Body of pancreas (tissue), 4 donors: Measurements from ENCODE around the gene SMIM17.

Experiments used
- POLR2A ChIP-seq, 3 donors: fragments of 450-650 bp; IDR thresholded peaks; one replicate each; pipeline ENCODE4 v1.6.1; 2016; ENCODE audit warnings: antibody characterized with exemption in 3 of 3, mild to moderate bottlenecking in 2 of 3
- TF ChIP-seq, protein P1 (sequence below), 7 experiments: fragments of 450-650 bp in 4 of 7; fragments of 200-600 bp in 3 of 7; sonication (generic) in 3 of 7; IDR thresholded peaks; one replicate each; pipeline ENCODE4 v1.5.1; 2016 to 2019; ENCODE audit warnings: antibody characterized with exemption in 7 of 7

DNA sequence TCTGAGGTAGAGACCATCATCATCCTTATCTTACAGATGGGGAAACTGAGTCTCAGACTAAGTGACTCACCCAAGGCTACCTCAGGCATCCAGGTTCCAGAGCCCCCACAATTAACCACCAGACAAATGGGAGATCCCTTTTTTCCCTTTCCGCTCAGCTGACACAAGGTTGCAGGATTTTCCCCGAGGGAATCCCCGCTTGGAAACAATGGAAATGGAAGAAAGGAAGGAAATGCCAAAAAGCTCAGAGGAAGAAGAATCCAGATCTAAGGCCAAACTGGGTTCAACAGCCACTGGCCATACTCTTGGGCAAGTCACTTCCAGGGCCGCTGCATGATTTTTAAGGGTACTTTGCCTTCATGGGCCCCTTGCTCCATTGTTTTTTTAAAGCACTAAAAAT, 46.3 kb upstream of the SMIM17 start:
- TF ChIP-seq, protein P1, sequence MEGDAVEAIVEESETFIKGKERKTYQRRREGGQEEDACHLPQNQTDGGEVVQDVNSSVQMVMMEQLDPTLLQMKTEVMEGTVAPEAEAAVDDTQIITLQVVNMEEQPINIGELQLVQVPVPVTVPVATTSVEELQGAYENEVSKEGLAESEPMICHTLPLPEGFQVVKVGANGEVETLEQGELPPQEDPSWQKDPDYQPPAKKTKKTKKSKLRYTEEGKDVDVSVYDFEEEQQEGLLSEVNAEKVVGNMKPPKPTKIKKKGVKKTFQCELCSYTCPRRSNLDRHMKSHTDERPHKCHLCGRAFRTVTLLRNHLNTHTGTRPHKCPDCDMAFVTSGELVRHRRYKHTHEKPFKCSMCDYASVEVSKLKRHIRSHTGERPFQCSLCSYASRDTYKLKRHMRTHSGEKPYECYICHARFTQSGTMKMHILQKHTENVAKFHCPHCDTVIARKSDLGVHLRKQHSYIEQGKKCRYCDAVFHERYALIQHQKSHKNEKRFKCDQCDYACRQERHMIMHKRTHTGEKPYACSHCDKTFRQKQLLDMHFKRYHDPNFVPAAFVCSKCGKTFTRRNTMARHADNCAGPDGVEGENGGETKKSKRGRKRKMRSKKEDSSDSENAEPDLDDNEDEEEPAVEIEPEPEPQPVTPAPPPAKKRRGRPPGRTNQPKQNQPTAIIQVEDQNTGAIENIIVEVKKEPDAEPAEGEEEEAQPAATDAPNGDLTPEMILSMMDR (IDR thresholded peaks at IDR 0.05): no peak
- no peak for TF ChIP-seq POLR2A (IDR thresholded peaks at IDR 0.05)
